ENCODE measurements around the gene SENP5.
A peak's percentile ranks its signal among the peaks of the same experiment; 100 is the strongest.

Gene SENP5

GRCh38 chr3:196965804-196966173, 98.1 kb downstream of the SENP5 start:
- no peak overlapping the region for H3K9ac ChIP-seq (ENCODE audit: low read depth, low read length)
- peaks cover 58% of the 10 kb centered on the region for H3K27me3 ChIP-seq (ENCODE audit: control insufficient read depth, insufficient read depth, low read length)
- H3K36me3 ChIP-seq (ENCODE audit: control insufficient read depth, insufficient read depth, low read length), result no peaks in the 10 kb centered on the region
- no peaks in the 10 kb centered on the region for H3K4me1 ChIP-seq (ENCODE audit: control insufficient read depth, insufficient read depth, low read length)
- no peaks in the 10 kb centered on the region for H3K9me3 ChIP-seq (ENCODE audit: control insufficient read depth, insufficient read depth, low read length)
- H3K4me3 ChIP-seq (ENCODE audit: low read depth, low read length), result no peak overlapping the region

DNA sequence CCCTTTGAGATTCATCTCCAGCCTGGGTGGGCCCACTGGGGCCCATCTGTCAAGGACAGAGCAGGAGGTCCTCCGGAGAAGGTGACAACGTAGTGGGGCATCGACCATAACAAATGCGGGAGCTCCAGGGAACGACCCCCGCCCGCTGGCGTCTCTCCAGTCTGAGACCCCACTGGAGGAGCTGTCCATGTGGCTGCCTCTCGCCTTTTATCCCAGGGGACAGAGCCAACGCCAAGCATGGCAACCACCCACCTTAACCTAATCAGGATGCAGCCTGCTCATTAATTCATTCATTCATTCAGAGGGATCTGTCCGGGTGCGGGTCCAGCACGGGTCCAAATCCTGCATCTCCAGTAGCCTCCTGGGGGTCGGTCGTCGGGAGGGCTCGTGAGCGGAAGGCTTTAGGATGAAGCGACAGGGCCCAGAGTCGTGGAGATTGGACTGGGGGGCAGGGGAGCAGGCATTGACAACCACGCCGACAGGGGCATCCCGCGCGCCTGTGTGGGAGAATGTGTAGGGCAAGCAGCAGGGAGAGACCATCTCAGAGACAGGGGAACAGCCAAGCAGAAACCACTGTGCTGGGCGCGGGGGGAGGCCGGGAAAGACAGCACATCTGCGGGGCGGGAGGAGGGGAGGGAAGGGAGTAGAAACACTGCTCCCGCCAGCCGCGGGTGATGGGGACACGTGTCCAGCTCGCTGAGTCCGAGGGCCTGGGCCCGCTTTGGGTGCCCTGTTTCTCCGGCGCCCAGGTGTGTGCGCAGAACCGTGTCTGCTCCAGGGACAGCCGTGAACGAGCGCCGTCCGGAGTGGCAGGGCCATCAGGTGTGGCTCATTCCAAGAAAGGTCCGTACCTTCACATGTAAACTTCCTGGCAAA, 99.0 kb downstream of the SENP5 start:
- Histone ChIP-seq H3K9ac (ENCODE audit: low read depth, low read length) (no peak overlapping the region), H3K36me3 (ENCODE audit: control insufficient read depth, insufficient read depth, low read length) (no peaks in the 10 kb centered on the region), H3K4me3 (ENCODE audit: low read depth, low read length) (peak overlapping the region; percentile 50), H3K9me3 (ENCODE audit: control insufficient read depth, insufficient read depth, low read length) (peaks cover 4% of the 10 kb centered on the region), H3K4me1 (ENCODE audit: control insufficient read depth, insufficient read depth, low read length) (no peaks in the 10 kb centered on the region), H3K27me3 (ENCODE audit: control insufficient read depth, insufficient read depth, low read length) (peaks cover 67% of the 10 kb centered on the region)

GRCh38 chr3:196967412-196968232, 99.9 kb downstream of the SENP5 start:
- H3K9me3 ChIP-seq (ENCODE audit: control insufficient read depth, insufficient read depth, low read length), result peaks cover 4% of the 10 kb centered on the region
- H3K27me3 ChIP-seq (ENCODE audit: control insufficient read depth, insufficient read depth, low read length), result peaks cover 64% of the 10 kb centered on the region
- no peak overlapping the region for H3K9ac ChIP-seq (ENCODE audit: low read depth, low read length)
- H3K4me1 ChIP-seq (ENCODE audit: control insufficient read depth, insufficient read depth, low read length), result no peaks in the 10 kb centered on the region
- H3K4me3 ChIP-seq (ENCODE audit: low read depth, low read length), result peak overlapping the region; percentile 50
- no peaks in the 10 kb centered on the region for H3K36me3 ChIP-seq (ENCODE audit: control insufficient read depth, insufficient read depth, low read length)

DNA sequence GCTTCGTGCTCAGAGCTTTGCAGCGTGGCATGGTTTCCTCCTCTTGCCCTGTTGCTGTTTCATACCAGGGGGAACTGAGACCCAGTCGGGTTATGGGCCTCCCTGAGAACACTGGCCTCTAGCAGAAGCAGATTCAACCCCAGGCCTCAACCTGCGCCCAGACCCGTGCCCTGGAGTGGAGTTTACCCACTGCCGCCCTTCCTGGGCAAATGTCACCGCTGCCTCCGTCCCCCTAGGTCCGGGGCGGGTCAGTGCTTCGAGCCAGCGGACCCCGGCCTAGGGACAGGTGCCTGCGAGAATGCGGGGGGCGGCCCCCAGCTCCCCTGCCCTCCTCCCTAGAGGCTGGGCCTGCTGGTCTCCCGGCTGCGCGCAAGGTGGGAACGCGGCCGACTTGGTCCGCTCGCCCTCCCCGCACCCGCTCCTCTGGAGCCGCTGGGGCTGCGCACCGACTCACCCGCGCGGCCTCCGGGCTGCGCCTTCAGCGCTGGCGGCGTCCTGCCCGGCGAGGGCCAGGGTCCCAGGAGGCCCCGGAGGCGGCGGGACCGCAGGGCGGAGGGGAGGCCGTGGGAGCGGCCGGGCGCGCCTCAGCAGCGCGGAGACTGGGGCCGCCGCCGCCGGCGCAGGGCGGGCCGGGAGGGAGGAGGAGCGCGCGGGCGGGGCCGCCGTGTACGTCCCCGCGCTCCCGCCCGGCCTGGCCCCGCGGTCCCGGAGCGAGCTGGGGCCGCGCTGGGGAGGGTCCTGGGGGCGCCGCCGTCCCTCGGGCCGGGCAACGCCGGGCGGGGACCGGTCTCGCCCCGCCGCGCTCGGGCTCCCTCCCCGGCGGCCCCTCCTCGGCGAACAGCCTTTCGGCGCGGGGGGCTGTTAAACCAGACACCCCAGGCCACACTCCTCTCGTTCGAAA, 100.8 kb downstream of the SENP5 start, which contains the start of gene PIGZ:
Gene PIGZ (minus strand): TSS at position 601 of the 901 bp plus-strand sequence. CDS start 16,802 bp downstream, outside the sequence.
- Histone ChIP-seq H3K9ac (ENCODE audit: low read depth, low read length) (no peak within 1 kb of the TSS), H3K4me1 (ENCODE audit: control insufficient read depth, insufficient read depth, low read length) (no peaks in the 10 kb centered on the region), H3K27me3 (ENCODE audit: control insufficient read depth, insufficient read depth, low read length) (peaks cover 64% of the 10 kb centered on the region), H3K9me3 (ENCODE audit: control insufficient read depth, insufficient read depth, low read length) (peaks cover 4% of the 10 kb centered on the region), H3K36me3 (ENCODE audit: control insufficient read depth, insufficient read depth, low read length) (no peaks in the 10 kb centered on the region), H3K4me3 (ENCODE audit: low read depth, low read length) (peak within 1 kb of the TSS; percentile 53)

DNA sequence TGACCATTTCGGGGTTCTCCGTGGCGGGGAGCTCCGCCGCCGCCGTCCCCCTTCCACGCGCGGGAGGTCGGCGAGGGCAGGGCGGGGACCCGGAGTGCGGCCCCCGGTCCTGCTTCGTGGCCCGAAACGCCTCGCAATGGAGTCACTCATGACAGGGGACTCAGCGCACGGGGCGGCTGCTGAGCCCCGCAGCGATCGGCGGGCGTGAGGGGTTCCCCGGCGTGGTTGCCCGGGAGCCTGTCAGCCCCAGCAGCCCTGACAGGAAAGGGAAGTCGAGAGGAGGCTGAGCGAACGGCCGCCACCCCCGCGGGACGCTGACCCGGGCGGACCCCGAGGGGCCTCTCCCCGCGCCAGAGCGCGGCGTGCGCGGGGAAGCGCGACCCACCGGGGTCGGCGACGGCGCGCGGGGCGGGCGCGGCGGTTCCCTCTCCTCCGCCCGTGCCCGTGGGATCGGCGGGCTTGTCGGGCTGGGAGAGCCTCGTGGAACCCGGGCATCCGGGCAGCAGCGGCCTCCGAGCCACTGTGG, 101.5 kb downstream of the SENP5 start:
- H3K27me3 ChIP-seq (ENCODE audit: control insufficient read depth, insufficient read depth, low read length), result peaks cover 64% of the 10 kb centered on the region
- peak overlapping the region; percentile 53 for H3K4me3 ChIP-seq (ENCODE audit: low read depth, low read length)
- H3K9ac ChIP-seq (ENCODE audit: low read depth, low read length), result no peak overlapping the region
- H3K4me1 ChIP-seq (ENCODE audit: control insufficient read depth, insufficient read depth, low read length), result no peaks in the 10 kb centered on the region
- H3K36me3 ChIP-seq (ENCODE audit: control insufficient read depth, insufficient read depth, low read length), result no peaks in the 10 kb centered on the region
- H3K9me3 ChIP-seq (ENCODE audit: control insufficient read depth, insufficient read depth, low read length), result peaks cover 4% of the 10 kb centered on the region

DNA sequence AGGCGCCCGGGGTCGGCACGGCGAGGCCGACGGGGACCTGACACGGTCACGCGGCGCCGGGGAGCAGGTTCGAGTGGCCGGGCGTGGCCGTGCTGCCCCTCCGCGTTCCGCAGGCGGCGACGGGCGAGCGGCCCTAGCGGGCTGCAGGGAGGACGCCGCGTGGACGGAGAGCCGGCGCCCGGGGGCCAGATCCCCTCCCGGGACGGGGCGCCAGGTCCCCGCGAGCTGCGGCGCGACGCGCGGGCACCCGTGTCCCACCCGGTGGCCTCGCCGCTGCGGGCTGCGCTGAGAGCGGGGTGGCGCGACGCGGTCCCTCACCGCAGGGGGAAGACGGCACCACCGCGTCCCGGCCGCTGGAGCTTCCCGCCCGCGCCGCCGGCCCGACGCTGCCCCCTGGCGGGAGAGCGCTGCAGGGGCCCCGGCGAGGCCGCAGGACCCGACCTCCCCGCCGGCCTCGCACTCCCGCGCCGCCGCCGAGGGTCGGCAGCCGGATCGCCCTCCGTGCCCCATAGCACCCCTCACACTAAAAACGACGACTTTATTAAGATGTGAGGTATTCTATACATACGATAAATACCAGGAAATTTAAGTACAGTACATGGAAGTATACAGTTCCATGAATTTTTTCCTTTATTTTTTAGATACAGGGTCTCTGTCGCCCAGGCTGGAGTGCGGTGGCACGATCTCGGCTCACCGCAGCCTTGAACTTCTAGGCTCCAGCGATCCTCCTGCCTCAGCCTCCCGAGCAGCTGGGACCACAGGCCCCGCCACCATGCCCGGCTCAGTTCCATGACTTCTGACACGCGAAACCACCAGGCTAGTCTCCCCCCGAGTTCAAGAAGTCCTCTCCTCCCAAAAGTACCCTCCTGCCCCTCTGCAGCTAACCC, 102.2 kb downstream of the SENP5 start:
- no peaks in the 10 kb centered on the region for H3K36me3 ChIP-seq (ENCODE audit: control insufficient read depth, insufficient read depth, low read length)
- H3K4me1 ChIP-seq (ENCODE audit: control insufficient read depth, insufficient read depth, low read length), result no peaks in the 10 kb centered on the region
- no peak overlapping the region for H3K9ac ChIP-seq (ENCODE audit: low read depth, low read length)
- peaks cover 61% of the 10 kb centered on the region for H3K27me3 ChIP-seq (ENCODE audit: control insufficient read depth, insufficient read depth, low read length)
- peaks cover 4% of the 10 kb centered on the region for H3K9me3 ChIP-seq (ENCODE audit: control insufficient read depth, insufficient read depth, low read length)
- peak overlapping the region; percentile 53 for H3K4me3 ChIP-seq (ENCODE audit: low read depth, low read length)

GRCh38 chr3:196970547-196971093, 102.9 kb downstream of the SENP5 start:
- Histone ChIP-seq H3K36me3 (ENCODE audit: control insufficient read depth, insufficient read depth, low read length) (no peaks in the 10 kb centered on the region), H3K9ac (ENCODE audit: low read depth, low read length) (no peak overlapping the region), H3K4me3 (ENCODE audit: low read depth, low read length) (peak overlapping the region; percentile 10), H3K9me3 (ENCODE audit: control insufficient read depth, insufficient read depth, low read length) (peaks cover 4% of the 10 kb centered on the region), H3K27me3 (ENCODE audit: control insufficient read depth, insufficient read depth, low read length) (peaks cover 54% of the 10 kb centered on the region), H3K4me1 (ENCODE audit: control insufficient read depth, insufficient read depth, low read length) (no peaks in the 10 kb centered on the region)

GRCh38 chr3:196971094-196971698, 103.5 kb downstream of the SENP5 start:
- Histone ChIP-seq H3K4me3 (ENCODE audit: low read depth, low read length) (no peak overlapping the region), H3K27me3 (ENCODE audit: control insufficient read depth, insufficient read depth, low read length) (peaks cover 48% of the 10 kb centered on the region), H3K9me3 (ENCODE audit: control insufficient read depth, insufficient read depth, low read length) (peaks cover 4% of the 10 kb centered on the region), H3K9ac (ENCODE audit: low read depth, low read length) (no peak overlapping the region), H3K36me3 (ENCODE audit: control insufficient read depth, insufficient read depth, low read length) (no peaks in the 10 kb centered on the region), H3K4me1 (ENCODE audit: control insufficient read depth, insufficient read depth, low read length) (no peaks in the 10 kb centered on the region)

DNA sequence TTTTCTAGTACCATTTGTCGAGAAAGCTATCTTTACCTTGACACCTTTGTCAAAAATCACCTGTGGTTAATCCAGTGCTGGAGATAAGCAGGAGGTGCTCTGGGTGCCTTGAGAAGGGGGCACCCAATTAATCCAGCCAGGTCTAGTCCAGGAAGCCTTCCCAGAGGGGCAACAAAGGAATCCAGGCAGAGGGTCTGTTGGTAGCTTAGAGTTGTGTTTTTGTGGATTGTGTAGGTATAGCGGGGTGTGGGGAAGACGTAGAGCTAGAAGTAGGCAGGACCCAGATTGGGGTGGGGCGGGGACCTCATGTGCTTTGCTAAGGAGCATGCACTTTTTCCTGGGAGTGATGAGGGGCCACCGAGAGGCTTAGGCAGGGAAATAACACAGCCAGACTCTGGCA, 106.9 kb downstream of the SENP5 start:
- no peak overlapping the region for H3K9ac ChIP-seq (ENCODE audit: low read depth, low read length)
- H3K9me3 ChIP-seq (ENCODE audit: control insufficient read depth, insufficient read depth, low read length), result peaks cover 4% of the 10 kb centered on the region
- H3K4me1 ChIP-seq (ENCODE audit: control insufficient read depth, insufficient read depth, low read length), result no peaks in the 10 kb centered on the region
- no peaks in the 10 kb centered on the region for H3K36me3 ChIP-seq (ENCODE audit: control insufficient read depth, insufficient read depth, low read length)
- H3K4me3 ChIP-seq (ENCODE audit: low read depth, low read length), result no peak overlapping the region
- H3K27me3 ChIP-seq (ENCODE audit: control insufficient read depth, insufficient read depth, low read length), result peaks cover 18% of the 10 kb centered on the region

DNA sequence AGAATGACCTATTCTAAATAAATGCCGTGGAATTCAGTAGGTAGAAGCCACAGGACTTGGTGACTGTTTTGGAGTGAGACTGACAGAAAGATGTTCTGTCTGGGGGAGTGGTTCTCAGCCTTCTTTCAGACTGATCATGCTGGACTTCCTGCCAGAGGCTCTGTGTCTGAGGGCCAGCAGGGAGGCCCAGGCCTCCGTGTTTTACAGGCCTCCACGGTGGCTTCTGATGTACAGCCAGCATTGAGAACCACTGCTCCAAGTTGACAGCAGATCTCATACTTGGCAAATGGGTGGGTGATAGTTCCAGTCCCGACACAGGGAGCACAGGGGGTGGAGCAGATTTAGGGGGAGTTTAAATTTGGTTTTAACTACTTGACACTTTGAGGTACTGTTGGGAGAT, 107.6 kb downstream of the SENP5 start:
- peaks cover 4% of the 10 kb centered on the region for H3K9me3 ChIP-seq (ENCODE audit: control insufficient read depth, insufficient read depth, low read length)
- H3K4me1 ChIP-seq (ENCODE audit: control insufficient read depth, insufficient read depth, low read length), result no peaks in the 10 kb centered on the region
- no peak overlapping the region for H3K4me3 ChIP-seq (ENCODE audit: low read depth, low read length)
- H3K36me3 ChIP-seq (ENCODE audit: control insufficient read depth, insufficient read depth, low read length), result no peaks in the 10 kb centered on the region
- H3K27me3 ChIP-seq (ENCODE audit: control insufficient read depth, insufficient read depth, low read length), result peaks cover 13% of the 10 kb centered on the region
- H3K9ac ChIP-seq (ENCODE audit: low read depth, low read length), result no peak overlapping the region
